ENCODE data around the gene STMP1. TPM values are rescaled to one million over a fixed set of nuclear protein-coding genes. Genes with fewer than 3 reads are reported as not detected.

The STMP1 gene
- total RNA-seq, 2 donors from 2014 or later: 15.7 to 20.7 TPM

DNA sequence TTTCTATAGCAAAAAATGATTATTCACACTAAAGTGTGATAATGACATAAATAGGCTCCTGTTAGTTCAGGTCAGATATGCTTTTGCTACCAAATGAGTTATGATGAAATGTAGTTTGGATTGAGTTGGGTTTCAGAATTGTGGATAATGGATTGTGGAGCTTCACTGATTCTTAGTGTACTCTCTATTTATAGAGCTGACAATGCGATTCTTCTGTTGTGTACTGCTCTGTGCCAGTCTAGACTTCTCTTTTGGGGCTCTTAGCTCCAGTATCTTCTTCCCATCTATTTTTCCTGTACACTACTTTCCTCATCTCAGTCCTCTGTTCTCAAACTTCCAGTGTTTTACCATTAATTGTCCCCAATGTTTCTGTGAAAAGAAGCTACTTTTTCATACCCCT lies 7.5 kb downstream of the STMP1 start:
- H3K4me3 Mint-ChIP-seq: no peak overlapping the region
- ATAC-seq (no peak), DNase-seq (no peak)

DNA sequence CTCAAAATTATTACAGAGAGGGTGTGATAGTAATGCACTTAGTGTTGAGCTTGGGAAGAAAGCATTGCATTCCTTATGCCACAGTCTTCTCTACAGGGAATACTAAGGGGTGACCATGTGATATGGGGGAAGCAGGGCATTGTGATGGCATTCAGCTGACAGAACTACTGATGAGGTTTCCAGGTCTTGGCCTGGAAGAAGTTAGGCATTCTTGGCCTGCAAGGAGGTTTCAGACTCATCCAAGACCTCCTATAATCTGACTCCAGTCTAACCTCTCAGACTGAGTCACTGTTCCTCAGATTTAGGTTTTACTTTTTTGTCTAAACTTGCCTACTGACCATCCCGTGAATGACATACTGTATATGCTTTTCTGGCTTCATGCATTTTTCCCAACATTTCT lies 7.9 kb downstream of the STMP1 start:
- H3K4me1 Mint-ChIP-seq: peaks cover 26% of the 10 kb centered on the region
- peaks cover 6% of the 10 kb centered on the region for H3K36me3 Mint-ChIP-seq (ENCODE audit: low read depth)

More for the DNA sequence above, 7.5 kb downstream of the STMP1 start:
- H3K4me1 Mint-ChIP-seq: peaks cover 28% of the 10 kb centered on the region
- H3K36me3 Mint-ChIP-seq (ENCODE audit: low read depth): peaks cover 5% of the 10 kb centered on the region
- no peak overlapping the region for H3K27ac Mint-ChIP-seq
- no peaks in the 10 kb centered on the region for H3K27me3 Mint-ChIP-seq
- H3K9me3 ChIP-seq (ENCODE audit: control insufficient read depth, low read length, poor library complexity, severe bottlenecking): no peaks in the 10 kb centered on the region

DNA sequence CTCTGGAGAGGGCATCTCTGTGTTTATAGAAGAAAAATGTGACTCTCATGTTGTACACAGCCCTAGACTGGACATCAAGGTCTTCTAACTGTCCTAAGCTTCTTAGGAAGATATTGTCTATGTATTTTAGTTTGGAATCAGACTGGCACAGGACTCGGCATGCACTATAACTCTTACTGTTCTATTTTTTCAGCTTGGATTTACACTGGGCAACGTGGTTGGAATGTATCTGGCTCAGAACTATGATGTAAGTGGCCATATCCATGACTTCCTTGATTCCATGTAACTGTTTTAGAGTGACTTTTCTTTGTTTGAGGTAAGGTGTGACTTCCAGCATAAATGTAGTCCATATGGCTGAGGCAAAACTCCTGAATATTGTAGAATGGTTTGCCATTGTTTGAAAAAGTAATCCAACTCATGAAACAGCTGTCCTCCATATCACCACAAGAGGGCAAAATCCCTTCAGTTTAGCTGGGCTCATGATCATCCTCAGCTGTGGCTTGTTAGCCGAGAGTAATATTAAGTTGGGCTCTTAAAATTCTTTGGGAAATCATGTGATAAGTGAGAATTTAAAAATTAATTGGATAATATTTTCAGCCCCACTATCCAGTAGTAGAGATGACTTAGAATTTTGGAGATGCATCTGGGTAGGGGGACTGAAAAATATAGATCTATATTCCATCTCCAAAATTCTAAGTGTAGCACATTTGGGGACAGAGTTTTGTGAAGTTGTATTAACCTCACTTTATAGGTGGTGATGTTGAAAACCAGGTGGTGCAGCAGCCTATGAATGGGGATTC lies 10.4 kb downstream of the STMP1 start:
- Mint-ChIP-seq H3K4me1 (peaks cover 20% of the 10 kb centered on the region), H3K4me3 (no peak overlapping the region), H3K36me3 (ENCODE audit: low read depth) (peaks cover 7% of the 10 kb centered on the region), H3K27me3 (no peaks in the 10 kb centered on the region), H3K27ac (no peak overlapping the region)
- ATAC-seq (peak; percentile 65), DNase-seq (no peak)
- H3K9me3 ChIP-seq (ENCODE audit: control insufficient read depth, low read length, poor library complexity, severe bottlenecking): no peaks in the 10 kb centered on the region

More for the DNA sequence above, 7.9 kb downstream of the STMP1 start:
- no peaks in the 10 kb centered on the region for H3K9me3 ChIP-seq (ENCODE audit: control insufficient read depth, low read length, poor library complexity, severe bottlenecking)
- no peak overlapping the region for H3K27ac Mint-ChIP-seq
- DNase-seq: no peak
- no peaks in the 10 kb centered on the region for H3K27me3 Mint-ChIP-seq
- no peak overlapping the region for H3K4me3 Mint-ChIP-seq
- no peak for ATAC-seq

DNA sequence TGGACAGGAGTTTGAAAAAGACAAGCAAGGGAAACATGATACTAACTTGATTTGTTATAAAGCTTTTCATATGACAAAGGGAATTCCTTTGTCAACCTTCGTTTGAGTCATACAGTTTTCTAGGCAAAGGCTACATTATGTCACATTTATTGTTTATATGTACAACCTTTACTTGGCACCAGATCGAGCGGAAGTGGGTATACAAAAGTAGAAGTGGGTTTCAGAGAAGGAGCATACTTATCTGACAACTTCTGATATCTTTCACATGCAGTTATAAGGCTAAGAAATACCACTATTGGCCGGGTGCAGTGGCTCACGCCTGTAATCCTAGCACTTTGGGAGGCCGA lies 11.0 kb downstream of the STMP1 start:
- Mint-ChIP-seq H3K4me3 (no peak overlapping the region), H3K27me3 (no peaks in the 10 kb centered on the region), H3K4me1 (peaks cover 20% of the 10 kb centered on the region), H3K36me3 (ENCODE audit: low read depth) (peaks cover 8% of the 10 kb centered on the region), H3K27ac (no peak overlapping the region)
- DNase-seq: no peak
- no peaks in the 10 kb centered on the region for H3K9me3 ChIP-seq (ENCODE audit: control insufficient read depth, low read length, poor library complexity, severe bottlenecking)
- ATAC-seq: no peak

- Mint-ChIP-seq H3K27ac (no peak overlapping the region), H3K4me3 (no peak overlapping the region), H3K36me3 (ENCODE audit: low read depth) (peaks cover 7% of the 10 kb centered on the region), H3K27me3 (no peaks in the 10 kb centered on the region), H3K4me1 (no peaks in the 10 kb centered on the region)
- DNase-seq (no peak), ATAC-seq (no peak)
- H3K9me3 ChIP-seq (ENCODE audit: control insufficient read depth, low read length, poor library complexity, severe bottlenecking): no peaks in the 10 kb centered on the region
Measured at GRCh38 chr7:135678612-135679575, 16.6 kb downstream of the STMP1 start.

DNA sequence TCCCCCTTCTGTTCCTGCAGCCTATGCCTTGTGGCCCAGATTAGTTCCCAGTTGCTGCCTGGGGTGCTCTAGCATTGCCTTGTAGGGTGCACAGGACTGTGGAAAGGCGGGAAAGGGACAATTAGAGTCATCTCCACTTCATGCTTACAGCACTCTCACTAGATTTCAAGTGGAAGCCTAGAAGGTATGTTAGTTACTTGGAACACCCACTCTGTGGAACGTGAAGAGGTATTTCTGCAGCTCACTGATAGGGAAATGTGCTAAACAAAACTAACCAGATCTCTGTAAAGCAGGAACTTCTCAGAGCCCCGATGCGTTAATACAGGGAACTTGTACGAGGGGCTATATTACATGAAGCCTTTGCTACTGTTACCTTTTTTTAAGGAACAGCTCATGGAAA lies 19.4 kb downstream of the STMP1 start:
- H3K27me3 Mint-ChIP-seq: no peaks in the 10 kb centered on the region
- ATAC-seq: no peak

GRCh38 chr7:135682191-135682590 lies 19.9 kb downstream of the STMP1 start:
- Mint-ChIP-seq H3K4me3 (no peak overlapping the region), H3K36me3 (ENCODE audit: low read depth) (peaks cover 8% of the 10 kb centered on the region), H3K27me3 (no peaks in the 10 kb centered on the region), H3K27ac (no peak overlapping the region), H3K4me1 (peaks cover 2% of the 10 kb centered on the region)
- ATAC-seq (no peak), DNase-seq (no peak)
- no peaks in the 10 kb centered on the region for H3K9me3 ChIP-seq (ENCODE audit: control insufficient read depth, low read length, poor library complexity, severe bottlenecking)

More for the DNA sequence above, 19.4 kb downstream of the STMP1 start:
- Mint-ChIP-seq H3K4me3 (no peak overlapping the region), H3K27ac (no peak overlapping the region), H3K36me3 (ENCODE audit: low read depth) (peaks cover 8% of the 10 kb centered on the region), H3K4me1 (peaks cover 2% of the 10 kb centered on the region)
- DNase-seq: no peak
- no peaks in the 10 kb centered on the region for H3K9me3 ChIP-seq (ENCODE audit: control insufficient read depth, low read length, poor library complexity, severe bottlenecking)

- H3K27ac Mint-ChIP-seq: no peak overlapping the region
- no peaks in the 10 kb centered on the region for H3K27me3 Mint-ChIP-seq
- H3K4me1 Mint-ChIP-seq: peaks cover 4% of the 10 kb centered on the region
- DNase-seq (no peak), ATAC-seq (no peak)
- no peak overlapping the region for H3K4me3 Mint-ChIP-seq
- no peaks in the 10 kb centered on the region for H3K9me3 ChIP-seq (ENCODE audit: control insufficient read depth, low read length, poor library complexity, severe bottlenecking)
- peaks cover 7% of the 10 kb centered on the region for H3K36me3 Mint-ChIP-seq (ENCODE audit: low read depth)
Measured at GRCh38 chr7:135683609-135684008, 21.3 kb downstream of the STMP1 start.

DNA sequence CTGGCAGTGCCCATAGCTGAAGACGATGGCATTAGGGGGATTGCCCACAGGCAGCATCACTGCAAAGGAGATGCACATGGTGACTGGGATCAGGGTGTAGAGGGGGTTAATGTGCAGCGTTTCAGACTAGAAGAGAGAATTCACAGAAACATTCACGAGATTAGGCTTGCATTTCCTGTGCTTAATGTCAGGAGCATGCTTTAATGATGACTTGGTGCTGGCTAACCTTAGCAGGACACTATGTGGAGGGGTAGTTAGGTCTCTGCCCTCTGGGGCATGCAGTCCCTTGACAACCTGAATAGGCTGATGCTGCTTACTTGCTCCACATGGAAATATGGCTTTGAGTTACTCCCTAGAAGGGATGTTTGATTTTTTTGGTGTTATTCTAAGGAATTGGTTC lies 21.8 kb downstream of the STMP1 start:
- Mint-ChIP-seq H3K27ac (no peak overlapping the region), H3K36me3 (ENCODE audit: low read depth) (peaks cover 5% of the 10 kb centered on the region), H3K4me1 (peaks cover 4% of the 10 kb centered on the region), H3K4me3 (no peak overlapping the region), H3K27me3 (no peaks in the 10 kb centered on the region)
- no peaks in the 10 kb centered on the region for H3K9me3 ChIP-seq (ENCODE audit: control insufficient read depth, low read length, poor library complexity, severe bottlenecking)
- DNase-seq (no peak), ATAC-seq (no peak)

DNA sequence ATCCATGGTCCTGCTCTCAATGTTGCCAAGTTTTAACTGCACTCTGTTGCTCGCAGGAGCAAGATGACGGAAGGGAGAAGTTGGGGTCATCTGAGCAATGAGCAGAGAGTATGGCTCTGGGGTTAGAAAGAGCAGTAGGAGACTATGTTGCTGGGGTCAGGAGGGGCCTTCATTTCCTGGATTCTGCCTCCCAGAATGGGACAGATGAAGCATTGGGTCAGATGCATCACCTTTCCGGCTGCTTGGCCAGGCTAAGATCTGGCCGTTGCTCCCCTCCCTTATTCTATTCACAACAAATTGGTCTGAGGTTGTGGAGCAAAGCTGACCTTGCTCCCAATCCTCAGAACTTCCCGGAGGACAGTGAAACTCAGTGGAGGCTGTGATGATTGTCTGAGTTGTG lies 22.4 kb downstream of the STMP1 start:
- no peak for ATAC-seq
- DNase-seq: no peak
- peaks cover 5% of the 10 kb centered on the region for H3K36me3 Mint-ChIP-seq (ENCODE audit: low read depth)
- H3K9me3 ChIP-seq (ENCODE audit: control insufficient read depth, low read length, poor library complexity, severe bottlenecking): no peaks in the 10 kb centered on the region
- H3K4me1 Mint-ChIP-seq: peaks cover 4% of the 10 kb centered on the region
- no peak overlapping the region for H3K4me3 Mint-ChIP-seq
- H3K27ac Mint-ChIP-seq: no peak overlapping the region
- no peaks in the 10 kb centered on the region for H3K27me3 Mint-ChIP-seq

- DNase-seq (no peak), ATAC-seq (no peak)
- Mint-ChIP-seq H3K27me3 (no peaks in the 10 kb centered on the region), H3K4me1 (peaks cover 4% of the 10 kb centered on the region), H3K4me3 (no peak overlapping the region), H3K36me3 (ENCODE audit: low read depth) (peaks cover 5% of the 10 kb centered on the region), H3K27ac (no peak overlapping the region)
- no peaks in the 10 kb centered on the region for H3K9me3 ChIP-seq (ENCODE audit: control insufficient read depth, low read length, poor library complexity, severe bottlenecking)
Measured at GRCh38 chr7:135685306-135686084, 23.2 kb downstream of the STMP1 start.

DNA sequence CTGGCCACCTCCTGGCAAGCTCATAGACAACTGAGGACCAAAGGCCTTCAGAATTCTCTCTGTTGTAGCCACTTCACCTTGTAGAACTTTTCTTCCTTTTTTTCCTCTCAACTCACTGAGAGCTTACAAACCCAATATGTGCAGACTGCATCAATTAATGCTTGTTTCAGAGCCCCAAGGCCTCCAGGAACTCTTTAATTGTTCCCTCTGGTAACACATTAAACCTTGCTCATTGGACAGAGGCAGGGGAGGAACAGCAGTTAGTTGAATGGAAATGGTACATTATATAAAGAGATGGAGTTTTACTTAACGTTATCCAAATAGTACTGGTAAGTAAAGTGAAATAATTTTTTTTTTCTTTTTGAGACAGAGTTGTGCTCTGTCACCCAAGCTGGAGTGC lies 25.2 kb downstream of the STMP1 start:
- Mint-ChIP-seq H3K36me3 (ENCODE audit: low read depth) (peaks cover 5% of the 10 kb centered on the region), H3K27me3 (no peaks in the 10 kb centered on the region), H3K4me3 (no peak overlapping the region), H3K27ac (no peak overlapping the region), H3K4me1 (peaks cover 4% of the 10 kb centered on the region)
- ATAC-seq: no peak
- H3K9me3 ChIP-seq (ENCODE audit: control insufficient read depth, low read length, poor library complexity, severe bottlenecking): no peaks in the 10 kb centered on the region
- no peak for DNase-seq

DNA sequence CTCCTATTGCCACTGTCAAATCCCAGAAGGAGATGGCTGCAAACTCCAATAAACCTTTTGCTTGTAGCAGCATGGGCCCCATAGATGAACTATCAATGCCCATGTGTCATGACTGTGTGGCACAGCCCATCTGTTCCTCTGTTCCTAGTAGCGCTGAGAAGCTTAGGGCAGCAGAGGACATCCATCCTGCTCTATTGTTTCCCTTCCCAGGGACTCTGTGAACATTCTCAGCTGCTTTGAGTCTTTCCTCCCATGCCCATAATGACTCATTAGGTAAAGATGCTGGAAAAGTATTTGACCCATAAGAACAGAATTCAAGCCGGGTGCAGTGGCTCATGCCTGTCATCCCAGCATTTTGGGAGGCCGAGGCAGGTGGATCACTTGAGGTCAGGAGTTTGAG lies 28.3 kb downstream of the STMP1 start:
- Mint-ChIP-seq H3K27ac (no peak overlapping the region), H3K4me3 (no peak overlapping the region), H3K27me3 (no peaks in the 10 kb centered on the region), H3K4me1 (peaks cover 2% of the 10 kb centered on the region), H3K36me3 (ENCODE audit: low read depth) (peaks cover 5% of the 10 kb centered on the region)
- DNase-seq (no peak), ATAC-seq (no peak)
- H3K9me3 ChIP-seq (ENCODE audit: control insufficient read depth, low read length, poor library complexity, severe bottlenecking): no peaks in the 10 kb centered on the region
